Activated T-cell treated with anti-CD3 and anti-CD28 coated beads for 1 hour (primary cell): ENCODE measurements around the gene TAS2R39.
"Not testable (repeated sequence)": the region's sequence is repeated elsewhere in the genome, so short reads cannot be mapped to it uniquely, and the experiment has no call there.

ENCODE experiments used
- DNase-seq: peaks from one replicate; pipeline ENCODE4 v3.0.0-alpha.2; 2020; ENCODE audit warnings: low read depth

TAS2R39 gene

DNA sequence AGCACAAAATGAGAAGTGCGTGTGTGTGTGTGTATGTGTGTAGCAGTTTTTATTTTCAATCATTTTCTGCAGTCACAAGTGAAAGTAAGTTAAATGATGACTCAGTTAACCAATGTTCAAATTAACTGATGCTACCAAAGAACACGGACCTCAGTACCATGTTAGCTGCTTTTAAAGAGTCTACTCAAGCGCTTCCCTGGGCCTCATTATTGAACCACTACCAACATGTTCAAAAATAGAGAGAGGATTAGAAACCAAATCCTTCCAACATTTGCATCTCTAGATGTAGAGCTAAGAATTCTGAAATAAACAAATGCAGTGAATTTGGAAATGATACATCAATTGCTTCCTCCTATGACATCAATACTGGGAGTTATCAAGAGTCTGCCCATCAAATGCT is at the start of gene TAS2R39:
TSS of gene TAS2R39 (plus strand) at position 396 of the 400 bp plus-strand sequence. CDS start at position 396, 0 bp downstream.
- no peak for DNase-seq

DNA sequence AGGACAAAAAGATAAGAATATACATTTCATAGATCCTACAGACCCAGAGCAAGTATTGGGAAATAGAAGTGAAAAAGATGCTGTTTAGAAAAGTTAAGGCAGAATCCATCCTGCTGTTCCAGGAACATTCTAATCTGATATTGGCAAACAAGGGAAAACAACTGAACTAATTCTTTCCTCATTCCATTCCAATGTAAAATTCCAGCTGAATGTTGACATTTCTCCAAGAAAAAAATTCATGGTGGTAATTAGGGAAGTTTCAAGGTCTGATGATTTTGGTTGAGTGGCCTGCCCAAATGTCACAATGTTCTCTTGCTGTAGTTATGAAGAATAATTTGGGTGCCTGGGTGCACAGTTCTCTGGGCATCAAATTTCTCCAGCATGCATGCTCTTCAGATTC is 36.1 kb upstream of the TAS2R39 start:
- no peak for DNase-seq

DNA sequence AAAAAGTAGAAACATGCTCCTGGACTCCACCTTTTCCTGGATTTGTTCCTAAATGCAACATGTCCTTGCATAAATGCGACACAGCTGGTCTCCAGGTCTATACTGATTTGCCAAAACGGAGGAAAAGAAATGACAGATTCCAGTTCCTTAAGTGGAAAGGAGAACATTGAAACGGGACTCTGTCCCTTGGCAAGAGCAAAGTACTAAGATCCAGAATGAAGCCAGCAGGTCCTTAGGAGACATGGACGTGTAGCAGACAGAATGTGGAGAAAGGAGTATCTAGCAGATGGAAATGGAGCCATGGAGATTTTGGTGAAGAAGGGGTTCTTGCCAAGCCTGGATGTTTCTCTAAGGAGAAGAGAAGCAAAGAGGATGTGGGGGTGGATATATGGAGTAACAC is 35.2 kb upstream of the TAS2R39 start:
- DNase-seq = no peak

DNA sequence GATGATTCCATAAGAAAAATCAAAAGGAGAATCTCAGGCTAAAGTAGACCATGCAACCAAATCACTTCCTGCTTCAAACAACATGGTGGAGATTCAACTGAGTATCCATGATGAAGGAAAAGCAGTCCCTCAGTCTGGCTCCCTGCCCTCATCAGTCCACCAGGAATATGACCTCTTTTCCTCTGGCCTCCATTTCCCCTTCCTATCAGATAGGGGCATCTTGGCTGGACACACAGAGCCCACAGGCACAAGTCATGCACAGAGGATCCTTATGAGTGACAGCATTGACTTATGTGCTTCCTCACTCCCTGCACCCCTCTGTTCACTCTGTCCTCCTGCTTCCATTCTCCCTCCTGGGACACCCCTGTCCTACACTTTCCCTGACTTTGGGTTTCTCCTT is 34.6 kb upstream of the TAS2R39 start:
- no peak for DNase-seq

DNA sequence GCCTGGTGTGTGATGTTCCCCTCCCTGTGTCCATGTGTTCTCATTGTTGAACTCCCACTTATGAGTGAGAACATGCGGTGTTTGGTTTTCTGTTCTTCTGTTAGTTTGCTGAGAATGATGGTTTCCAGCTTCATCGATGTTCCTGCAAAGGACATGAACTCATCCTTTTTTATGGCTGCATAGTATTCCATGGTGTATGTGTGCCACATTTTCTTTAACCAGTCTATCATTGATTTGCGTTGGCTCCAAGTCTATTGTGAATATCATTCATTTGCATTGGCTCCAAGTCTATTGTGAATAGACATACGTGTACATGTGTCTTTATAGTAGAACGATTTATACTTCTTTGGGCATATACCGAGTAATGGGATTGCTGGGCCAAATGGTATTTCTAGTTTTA is 32.5 kb upstream of the TAS2R39 start:
- not testable (repeated sequence) for DNase-seq

DNA sequence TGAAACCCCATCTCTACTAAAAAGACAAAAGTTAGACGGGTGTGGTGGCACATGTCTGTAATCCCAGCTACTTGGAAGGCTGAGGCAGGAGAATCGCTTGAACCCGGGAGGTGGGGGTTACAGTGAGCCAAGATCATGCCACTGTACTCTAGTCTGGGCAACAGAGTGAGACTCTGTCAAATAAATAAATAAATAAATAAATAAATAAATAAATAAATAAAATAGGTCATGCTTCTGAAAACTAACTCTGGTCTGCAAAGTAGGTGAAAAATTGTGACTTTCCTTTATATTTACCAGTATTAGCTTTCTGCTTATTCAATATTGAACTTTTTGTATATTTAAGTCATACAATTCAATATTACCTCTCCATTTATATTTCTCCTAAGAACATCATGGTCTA is 24.6 kb upstream of the TAS2R39 start:
- not testable (repeated sequence) for DNase-seq

DNA sequence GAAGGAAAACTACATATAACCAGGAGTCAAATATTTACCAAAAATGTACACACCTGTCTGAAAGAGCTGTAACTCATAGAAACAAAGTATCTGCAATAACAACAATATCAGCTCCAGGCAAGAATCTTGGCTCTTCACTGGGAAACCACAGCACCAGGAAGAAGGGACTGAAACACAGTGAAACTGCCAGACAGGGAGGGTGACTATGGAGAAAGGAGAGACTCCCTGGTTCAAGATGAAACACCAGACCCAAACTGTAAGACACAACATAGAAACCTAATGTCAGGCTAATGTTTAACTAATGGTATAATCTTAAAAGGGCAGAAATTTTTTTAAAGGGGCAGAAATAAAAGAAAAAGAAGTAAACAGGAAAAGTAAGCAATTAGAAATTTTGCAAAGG is 11.5 kb upstream of the TAS2R39 start:
- DNase-seq = no peak

DNA sequence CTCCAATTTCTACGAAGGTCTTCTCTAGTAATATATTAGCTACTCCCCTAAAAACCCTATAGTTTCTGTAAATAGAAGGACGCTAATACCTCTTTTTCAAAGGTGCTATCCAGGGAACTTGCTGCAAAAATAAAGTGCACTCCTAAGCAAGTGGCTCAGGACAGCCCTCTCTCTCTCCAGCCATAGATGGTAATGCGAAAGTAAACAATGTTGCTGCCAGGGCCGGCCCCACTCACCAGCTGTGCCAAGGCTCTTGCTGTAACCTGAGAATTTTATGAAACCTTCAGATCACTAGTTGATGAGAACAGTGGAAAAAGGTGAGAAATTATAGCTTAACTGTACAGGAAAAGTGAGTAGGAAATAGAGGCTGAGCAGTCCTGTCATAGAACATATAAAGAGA is 10.9 kb upstream of the TAS2R39 start:
- no peak for DNase-seq

DNA sequence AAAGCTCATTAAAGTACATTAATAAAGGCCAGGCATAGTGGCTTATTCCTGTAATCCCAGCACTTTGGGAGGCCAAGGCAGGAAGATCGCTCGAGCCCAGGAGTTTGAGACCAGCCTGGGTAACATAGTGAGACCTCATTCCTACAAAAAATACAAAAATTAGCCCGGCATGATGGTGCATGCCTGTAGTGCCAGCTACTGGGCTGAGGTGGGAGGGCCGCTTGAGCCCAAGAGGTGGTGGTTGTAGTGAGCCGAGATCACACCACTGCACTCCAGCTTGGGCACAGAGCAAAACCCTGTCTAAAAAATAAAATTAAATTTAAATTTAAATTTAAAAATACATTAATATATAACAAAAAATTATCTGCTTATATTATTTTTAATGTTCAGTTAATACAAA is 7.1 kb upstream of the TAS2R39 start:
- no peak for DNase-seq

DNA sequence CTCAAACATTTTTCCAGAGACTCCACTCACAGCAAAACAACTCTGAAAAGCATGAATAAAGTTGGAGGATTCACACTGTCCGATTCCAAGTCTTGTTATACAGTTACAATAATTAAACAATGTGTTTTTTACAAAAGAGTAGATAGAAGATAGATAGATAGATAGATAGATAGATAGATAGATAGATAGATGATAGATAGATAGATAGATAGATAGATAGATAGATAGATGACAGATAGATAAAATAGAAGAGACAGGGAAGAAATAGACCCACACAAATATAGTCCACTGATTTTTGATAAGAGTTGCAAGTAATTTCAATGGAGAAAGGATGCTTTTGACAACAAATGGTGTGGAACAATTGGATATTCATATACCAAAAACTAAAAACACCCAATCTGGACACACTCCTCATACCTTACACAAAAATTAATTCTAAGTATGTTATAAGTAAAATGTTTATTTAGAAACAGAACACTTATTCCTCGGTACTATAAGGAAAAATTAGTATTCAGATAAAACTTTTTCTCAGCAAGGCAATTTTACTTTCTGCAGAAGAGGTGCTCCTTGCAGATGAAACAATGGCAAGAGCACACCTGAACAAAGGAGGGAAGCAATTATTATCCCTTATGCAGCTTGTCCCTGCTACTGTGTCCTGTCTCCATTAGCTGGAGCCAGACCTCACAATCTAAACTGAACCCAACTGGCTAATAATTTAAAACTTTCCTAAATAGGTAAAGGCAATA is 5.7 kb upstream of the TAS2R39 start:
- no peak for DNase-seq

DNA sequence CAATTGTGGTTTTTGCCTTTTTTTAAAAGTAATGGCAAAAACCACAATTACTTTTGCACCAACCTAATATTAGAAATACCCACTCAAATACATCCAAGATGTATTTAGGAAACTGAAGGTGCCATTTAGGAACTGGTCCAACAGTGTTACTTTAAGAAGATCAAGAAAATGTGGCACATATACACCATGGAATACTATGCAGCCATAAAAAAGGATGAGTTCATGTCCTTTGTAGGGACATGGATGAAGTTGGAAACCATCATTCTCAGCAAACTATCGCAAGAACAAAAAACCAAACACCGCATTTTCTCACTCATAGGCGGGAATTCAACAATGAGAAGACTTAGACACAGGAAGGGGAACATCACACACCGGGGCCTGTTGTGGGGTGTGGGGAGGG is 2.4 kb upstream of the TAS2R39 start:
- not testable (repeated sequence) for DNase-seq

DNA sequence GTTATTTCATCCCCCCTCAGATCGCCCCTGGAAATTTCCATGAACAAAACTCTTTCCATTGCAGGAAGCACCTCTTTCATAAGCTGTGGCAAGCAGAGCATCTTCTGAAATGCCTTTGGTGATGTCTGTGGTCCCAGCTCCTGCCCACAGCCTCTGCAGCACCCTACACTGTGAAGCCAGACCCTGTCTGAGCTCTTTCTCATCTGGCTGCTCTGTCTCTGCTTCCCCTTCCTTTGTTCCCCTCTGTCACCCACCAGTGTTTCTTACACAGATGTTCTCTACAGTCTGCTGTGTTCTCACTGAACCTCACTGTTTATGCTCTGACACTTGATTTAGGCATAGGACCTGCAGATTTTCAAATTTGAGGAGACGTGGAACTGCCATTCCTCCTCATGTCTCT is 1.9 kb upstream of the TAS2R39 start:
- no peak for DNase-seq

DNA sequence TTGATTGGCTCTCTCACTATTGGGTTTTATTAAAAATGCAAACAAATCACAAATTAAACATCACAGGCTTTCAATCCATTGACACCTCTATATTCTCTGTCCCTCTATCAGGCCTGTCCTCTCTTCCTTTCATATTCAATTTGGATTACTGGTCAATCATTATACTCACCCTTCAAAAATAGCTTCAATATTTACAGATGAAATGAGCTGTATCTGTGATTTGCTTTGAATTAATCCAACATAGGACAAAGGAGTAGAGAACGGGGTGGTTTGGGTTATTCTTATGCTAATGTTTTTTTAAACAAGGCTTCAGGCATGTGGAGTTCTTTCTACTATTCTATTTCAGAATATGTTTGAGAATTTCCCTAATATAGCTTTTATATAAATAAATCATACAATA is 2.3 kb downstream of the TAS2R39 start:
- DNase-seq = no peak

DNA sequence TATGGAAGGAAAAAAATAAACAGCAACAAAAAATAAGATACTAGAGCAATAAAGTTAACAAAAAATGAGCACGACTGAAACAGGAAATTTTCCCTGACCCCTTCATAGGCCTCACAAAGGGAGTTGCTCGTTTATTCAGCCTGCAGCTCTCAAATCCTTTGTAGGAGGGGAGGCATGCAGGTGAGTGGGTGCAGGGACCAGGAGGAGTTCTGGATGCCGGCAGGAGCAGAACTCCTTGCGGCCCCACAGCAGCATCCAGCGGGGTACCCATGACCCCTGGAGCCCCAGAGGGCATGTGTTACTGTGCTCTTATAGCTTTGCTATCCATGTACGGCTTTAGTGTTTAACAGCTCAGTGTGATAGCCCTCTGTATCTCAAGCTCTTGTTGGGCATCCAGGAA is 5.8 kb downstream of the TAS2R39 start:
- no peak for DNase-seq

DNA sequence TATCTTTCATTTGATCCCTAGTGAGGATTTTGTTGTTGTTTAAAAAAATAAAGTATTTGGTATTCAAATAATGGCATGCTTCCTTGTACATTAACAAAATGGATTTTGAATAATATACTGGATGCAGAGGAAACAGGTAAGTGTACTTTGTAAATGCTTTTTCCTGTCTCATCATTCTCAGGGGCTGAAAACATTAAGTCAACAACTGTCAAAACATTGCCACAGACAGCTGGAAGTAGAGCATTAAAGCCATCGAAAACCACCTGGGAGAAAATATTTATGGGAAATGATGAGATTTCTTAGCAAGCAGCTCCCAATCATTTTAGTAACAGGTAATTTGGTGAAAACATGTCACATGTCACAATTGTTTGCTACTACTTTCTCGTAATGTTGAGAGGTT is 10.7 kb downstream of the TAS2R39 start:
- no peak for DNase-seq

DNA sequence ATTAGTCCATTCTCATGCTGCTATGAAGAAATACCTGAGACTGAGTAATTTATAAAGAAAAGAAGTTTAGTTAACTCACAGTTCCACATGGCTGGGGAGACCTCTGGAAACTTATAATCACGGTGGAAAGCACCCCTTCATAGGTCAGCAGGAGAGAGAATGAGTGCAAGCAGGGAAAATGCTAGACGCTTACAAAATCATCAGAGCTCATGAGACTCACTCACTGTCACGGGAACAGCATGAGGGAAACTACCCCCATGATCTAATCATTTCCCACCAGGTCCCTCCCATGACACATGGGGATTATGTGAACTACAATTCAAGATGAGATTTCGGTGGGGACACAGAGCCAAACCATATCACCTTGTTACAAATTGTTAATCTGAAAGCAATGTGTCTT is 15.8 kb downstream of the TAS2R39 start:
- no peak for DNase-seq

DNA sequence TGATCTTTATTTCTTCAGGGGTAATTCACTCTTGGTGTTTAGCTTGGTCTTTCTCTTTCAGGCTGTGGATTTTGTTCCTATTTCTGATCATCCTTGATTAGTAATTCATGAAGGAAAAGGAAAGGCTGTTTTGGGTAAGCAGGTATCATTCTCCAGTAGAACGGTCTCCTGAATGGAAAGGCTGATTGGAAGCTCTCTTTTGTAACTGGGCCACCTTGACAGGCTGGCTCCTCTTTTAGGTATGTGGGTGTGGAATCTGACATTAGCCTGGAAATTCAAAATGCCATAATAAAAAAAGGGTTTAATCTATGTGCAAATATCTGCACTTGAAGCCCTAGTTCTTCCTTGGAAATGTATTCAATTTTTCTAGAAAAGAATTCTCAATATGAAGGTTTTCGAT is 18.9 kb downstream of the TAS2R39 start:
- no peak for DNase-seq

DNA sequence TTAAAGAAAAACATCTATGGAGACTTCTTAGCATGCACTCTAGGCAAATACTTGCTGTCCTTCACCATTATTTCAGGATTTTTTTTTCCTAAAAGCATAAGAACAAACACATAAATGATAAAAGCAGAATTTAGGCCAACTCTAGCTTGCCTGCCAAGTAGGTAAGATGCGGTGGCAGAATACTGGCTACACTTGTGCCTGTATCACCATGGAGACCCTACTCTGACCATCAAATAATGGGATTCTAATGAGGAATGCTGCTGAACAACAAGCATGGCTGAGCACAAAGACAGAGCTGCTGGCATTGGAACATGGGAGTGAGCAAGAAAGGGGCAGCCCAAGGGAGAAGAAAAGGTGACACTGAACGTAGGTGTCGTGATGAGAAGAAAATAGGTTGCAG is 20.2 kb downstream of the TAS2R39 start:
- no peak for DNase-seq

DNA sequence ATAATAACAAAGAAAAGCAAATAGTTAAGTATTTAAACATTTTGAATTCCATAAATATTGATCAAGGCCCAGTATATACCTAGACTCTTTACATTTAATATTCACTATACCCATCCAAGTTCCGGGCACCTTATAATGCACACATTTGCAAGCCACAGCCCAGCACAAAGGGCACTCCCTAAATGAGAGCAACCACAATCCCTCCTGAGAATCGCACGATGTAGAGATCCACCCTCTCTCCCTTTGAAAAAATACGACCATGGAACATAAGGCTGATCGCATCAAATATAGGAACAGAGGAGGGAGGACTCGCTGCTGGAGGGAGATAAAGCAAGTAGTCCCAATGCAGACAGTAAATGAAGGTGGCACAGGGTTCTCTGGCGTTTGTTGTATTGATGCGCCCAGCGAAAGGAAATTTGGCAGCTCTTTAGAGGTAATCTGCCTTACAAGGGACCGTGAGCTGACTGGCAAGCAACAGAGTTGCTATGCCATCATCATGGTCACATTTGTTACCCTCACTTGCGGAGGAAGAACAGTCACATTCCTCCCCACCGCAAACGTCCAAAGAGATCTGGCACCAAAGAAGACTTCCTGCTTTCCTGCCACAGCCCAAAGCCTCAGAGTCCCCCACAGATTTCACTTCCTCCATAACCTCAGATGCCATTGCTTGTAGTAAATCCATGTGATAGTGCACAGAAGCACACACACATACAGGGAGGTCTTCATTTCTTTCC is 22.5 kb downstream of the TAS2R39 start:
- DNase-seq = no peak

DNA sequence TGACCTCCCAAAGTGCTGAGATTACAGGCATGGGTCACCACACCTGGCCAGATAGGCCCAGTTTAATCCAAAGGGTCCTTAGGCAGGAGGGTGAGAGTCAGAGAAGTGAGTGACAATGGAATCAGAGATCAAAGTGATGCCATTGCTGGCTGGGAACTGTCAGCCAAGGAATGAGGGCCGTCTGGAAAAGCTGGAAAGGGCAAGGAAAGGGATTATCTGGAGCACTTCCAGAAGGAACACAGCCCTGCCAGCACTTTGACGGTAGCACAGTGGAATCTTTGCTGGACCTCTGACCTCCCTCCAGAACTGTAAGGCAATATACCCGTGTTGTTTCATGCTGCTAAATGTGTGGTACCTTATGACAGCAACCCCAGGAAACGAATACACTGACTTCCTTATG is 27.3 kb downstream of the TAS2R39 start:
- DNase-seq = no peak

DNA sequence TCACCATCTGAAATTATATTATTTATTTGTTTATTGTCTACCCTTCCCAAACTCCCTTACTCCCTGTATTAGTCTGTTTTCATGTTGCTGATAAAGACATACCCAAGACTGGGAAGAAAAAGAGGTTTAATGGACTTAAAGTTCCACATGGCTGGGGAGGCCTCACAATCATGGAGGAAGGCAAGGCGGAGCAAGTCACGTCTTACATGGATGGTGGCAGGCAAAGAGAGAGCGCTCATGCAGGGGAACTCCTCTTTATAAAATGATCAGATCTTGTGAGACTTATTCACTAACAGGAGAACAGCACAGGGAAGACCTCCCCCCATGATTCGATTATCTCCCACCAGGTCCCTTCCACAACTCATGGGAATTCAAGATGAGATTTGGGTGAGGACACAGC is 30.3 kb downstream of the TAS2R39 start:
- DNase-seq = not testable (repeated sequence)

DNA sequence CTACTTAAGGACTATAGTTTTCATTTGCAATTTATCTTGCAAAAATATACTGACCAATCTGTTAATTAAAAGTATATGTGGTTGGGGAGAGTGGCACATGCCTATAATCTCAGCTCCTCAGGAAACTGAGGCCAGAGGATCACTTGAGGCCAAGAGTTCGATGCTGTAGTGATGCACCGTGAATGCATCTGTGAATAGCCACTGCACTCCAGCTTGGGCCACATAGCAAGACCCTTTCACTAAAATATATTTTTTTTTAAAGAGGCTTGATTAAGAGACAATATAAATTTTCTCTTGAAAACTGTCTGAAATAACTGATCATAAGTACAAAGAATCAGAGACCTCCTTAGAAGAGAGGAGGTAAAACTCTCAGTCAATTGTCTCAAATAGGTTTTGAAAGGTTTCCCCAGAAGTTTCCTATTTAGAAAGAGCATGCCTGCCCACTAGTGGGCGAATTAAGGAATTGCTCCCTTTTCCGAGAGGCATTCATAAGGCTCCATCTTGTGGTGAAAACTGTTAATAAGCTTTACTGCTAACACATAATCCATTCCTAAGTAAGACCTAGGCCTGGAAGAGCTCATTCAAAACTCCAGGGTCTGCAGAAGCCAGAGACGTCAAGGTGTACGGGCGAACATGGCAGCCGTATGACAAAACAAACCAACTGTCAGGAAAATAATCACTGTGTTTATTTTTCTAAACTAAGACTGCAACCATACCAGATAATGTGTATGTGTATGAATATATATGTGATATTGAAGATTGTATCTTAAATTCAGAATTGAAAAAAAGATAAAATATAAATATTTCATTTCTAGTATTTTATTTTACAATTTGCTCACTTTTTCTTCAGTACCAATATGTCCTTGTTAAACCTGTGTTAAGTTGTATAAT is 31.8 kb downstream of the TAS2R39 start:
- DNase-seq = peak; percentile 55

DNA sequence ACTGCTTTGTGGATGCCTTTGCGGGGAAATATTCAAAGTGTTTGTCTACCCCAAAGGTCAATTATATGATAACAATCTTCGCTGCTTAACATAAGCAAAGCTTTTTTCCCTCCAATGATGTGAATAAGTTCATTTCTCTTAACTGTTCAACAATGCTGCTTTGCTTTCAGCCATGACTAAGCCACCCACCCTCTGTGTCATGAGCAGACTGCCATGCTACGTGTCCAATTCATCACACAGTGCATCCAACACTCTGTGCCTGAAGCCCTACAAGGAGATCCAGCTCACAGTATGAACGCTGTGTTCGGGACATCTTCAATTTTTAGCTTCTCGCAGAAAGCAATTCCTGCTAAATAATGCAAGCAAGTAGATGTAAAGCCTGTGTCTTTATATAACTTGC is 32.9 kb downstream of the TAS2R39 start:
- DNase-seq = no peak
